ENCODE data around the gene NAALADL2.

Gene NAALADL2

DNA sequence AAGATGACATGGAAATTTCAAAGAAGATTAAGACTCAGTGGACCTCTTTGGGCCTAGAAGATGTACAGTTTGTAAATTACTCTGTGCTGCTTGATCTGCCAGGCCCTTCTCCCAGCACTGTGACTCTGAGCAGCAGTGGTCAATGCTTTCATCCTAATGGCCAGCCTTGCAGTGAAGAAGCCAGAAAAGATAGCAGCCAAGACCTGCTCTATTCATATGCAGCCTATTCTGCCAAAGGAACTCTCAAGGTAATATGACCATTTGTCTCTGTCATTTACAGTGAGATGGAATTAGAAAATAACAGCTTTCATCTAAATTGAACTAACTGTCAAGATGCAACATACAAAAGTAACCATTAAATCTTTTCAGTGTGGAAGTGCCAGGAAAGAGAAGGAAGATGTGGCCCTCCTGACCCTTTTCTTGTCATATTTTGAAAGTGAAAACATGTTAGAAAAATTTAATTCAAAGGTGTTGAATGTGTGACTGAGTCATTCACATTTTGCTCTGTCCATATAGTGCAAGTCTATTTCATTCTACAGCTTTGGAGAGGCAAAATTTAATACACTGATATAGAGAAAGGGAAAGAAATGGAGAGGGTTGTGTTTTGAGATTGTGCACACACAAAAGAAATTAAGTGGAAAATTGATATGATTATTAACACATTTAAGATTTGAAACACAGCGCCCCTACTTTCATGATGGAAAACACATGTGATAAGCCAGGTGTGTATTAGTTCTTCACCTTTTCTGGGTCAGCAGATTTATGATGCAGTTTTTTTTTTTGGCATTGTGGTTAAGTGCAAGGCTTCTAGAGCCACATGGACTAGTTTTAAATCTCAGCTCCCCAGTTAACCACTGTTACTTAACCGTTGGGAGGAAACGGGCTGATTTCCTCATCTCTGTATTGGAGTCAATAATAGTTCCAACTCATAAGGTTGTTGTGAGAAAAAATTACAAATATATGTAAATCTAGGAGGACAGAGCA lies 375.1 kb downstream of the NAALADL2 start:
- no peak overlapping the region for H3K4me3 ChIP-seq (ENCODE audit: low read depth, low read length)
- DNase-seq (ENCODE audit: low read depth) = no peak
- TF ChIP-seq, protein P1, sequence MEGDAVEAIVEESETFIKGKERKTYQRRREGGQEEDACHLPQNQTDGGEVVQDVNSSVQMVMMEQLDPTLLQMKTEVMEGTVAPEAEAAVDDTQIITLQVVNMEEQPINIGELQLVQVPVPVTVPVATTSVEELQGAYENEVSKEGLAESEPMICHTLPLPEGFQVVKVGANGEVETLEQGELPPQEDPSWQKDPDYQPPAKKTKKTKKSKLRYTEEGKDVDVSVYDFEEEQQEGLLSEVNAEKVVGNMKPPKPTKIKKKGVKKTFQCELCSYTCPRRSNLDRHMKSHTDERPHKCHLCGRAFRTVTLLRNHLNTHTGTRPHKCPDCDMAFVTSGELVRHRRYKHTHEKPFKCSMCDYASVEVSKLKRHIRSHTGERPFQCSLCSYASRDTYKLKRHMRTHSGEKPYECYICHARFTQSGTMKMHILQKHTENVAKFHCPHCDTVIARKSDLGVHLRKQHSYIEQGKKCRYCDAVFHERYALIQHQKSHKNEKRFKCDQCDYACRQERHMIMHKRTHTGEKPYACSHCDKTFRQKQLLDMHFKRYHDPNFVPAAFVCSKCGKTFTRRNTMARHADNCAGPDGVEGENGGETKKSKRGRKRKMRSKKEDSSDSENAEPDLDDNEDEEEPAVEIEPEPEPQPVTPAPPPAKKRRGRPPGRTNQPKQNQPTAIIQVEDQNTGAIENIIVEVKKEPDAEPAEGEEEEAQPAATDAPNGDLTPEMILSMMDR (IDR thresholded peaks at IDR 0.05; ENCODE audit: insufficient read depth, low read depth, low read length, missing control alignments) = no peak

- no peak for DNase-seq (ENCODE audit: low read depth)
- TF ChIP-seq, protein P1 (IDR thresholded peaks at IDR 0.05; ENCODE audit: insufficient read depth, low read depth, low read length, missing control alignments) = no peak
- H3K4me3 ChIP-seq (ENCODE audit: low read depth, low read length) = no peak overlapping the region
Measured at GRCh38 chr3:175238801-175239200, 379.7 kb downstream of the NAALADL2 start.

DNA sequence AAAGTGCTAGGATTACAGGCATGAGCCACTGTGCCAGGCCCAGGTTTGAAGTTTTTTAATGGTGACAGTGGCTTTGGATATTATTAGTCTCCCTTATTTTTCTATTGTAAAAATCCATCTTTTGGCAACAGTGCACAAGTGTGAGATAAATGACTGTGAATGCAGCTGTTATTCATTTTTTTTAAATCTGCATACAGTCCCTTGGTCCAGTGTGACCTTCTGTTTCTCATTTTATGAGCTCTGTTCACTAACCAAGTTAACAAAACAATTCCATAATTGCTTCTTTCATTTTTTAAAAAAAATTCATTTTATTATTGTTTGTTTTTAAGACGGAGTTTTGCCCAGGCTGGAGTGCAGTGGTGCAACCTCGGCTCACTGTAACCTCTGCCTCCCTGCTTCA lies 381.8 kb downstream of the NAALADL2 start:
- no peak overlapping the region for H3K4me3 ChIP-seq (ENCODE audit: low read depth, low read length)
- no peak for DNase-seq (ENCODE audit: low read depth)
- TF ChIP-seq, protein P1 (IDR thresholded peaks at IDR 0.05; ENCODE audit: insufficient read depth, low read depth, low read length, missing control alignments) = no peak

DNA sequence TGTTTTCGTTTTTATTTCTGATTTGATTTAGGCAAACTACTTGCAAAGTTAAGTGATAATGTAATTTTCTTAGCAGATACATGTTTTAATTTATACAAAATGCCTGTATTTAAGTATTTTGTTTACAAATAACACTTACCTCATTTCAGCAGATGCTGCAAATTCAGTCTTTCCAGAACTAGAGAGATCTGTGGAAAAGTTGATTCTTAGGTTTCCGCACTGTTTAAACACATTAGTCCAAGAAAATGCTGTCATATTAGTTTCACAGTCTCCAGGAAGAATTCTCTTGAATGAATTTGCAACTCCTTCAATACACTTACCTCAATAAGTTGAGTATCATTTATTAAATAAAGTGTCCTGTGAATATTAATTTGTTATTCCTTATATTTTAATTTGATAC lies 383.1 kb downstream of the NAALADL2 start:
- no peak overlapping the region for H3K4me3 ChIP-seq (ENCODE audit: low read depth, low read length)
- TF ChIP-seq, protein P1 (IDR thresholded peaks at IDR 0.05; ENCODE audit: insufficient read depth, low read depth, low read length, missing control alignments) = no peak
- no peak for DNase-seq (ENCODE audit: low read depth)

GRCh38 chr3:175246234-175246633 lies 387.1 kb downstream of the NAALADL2 start:
- no peak overlapping the region for H3K4me3 ChIP-seq (ENCODE audit: low read depth, low read length)
- no peak for DNase-seq (ENCODE audit: low read depth)
- TF ChIP-seq, protein P1 (IDR thresholded peaks at IDR 0.05; ENCODE audit: insufficient read depth, low read depth, low read length, missing control alignments) = no peak

DNA sequence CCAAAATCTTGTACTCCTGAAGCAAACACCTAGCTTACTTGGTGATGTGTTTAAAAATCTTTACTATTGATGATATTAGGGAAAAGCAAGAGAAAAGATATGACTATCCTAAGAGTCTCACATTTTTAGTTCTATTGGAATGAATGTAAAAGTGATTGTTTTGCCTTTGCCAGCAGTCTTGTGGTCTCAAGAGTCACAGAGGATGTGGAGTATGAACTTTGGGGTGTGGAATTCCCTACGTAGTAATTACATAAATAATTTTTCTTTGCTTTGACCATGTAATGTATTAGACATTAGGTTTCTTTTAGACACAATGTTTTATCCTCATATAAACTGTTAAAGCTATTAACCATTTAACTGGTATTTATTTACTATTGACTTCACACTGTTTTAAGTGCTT lies 387.6 kb downstream of the NAALADL2 start:
- DNase-seq (ENCODE audit: low read depth) = no peak
- no peak overlapping the region for H3K4me3 ChIP-seq (ENCODE audit: low read depth, low read length)
- TF ChIP-seq, protein P1 (IDR thresholded peaks at IDR 0.05; ENCODE audit: insufficient read depth, low read depth, low read length, missing control alignments) = no peak

All from GM12865 (cell line).